ACC112 (cell line): Measurements from ENCODE around the gene PLCB2.

ENCODE experiments used
- H2AFZ ChIP-seq: fragments of 200-600 bp; sonication (generic); one replicate; pipeline ENCODE4 v1.6.0; 2017; ENCODE audit warnings: antibody characterized with exemption, low read length; ENCODE audit not compliant: unreplicated experiment
- H3K27ac ChIP-seq: fragments of 200-600 bp; sonication (generic); 2 replicates; pipeline ENCODE4 v1.5.1; 2014; ENCODE audit warnings: low read depth, mild to moderate bottlenecking, antibody characterized with exemption, low read length, moderate library complexity
- H3K27me3 ChIP-seq: fragments of 200-600 bp; sonication (generic); 2 replicates; pipeline ENCODE4 v1.6.1; 2014; ENCODE audit warnings: mild to moderate bottlenecking, antibody characterized with exemption, low read length, moderate library complexity, mixed read lengths; ENCODE audit not compliant: insufficient read depth
- H3K36me3 ChIP-seq: fragments of 200-600 bp; sonication (generic); 2 replicates; pipeline ENCODE4 v1.6.1; 2016; ENCODE audit warnings: mild to moderate bottlenecking, antibody characterized with exemption, low read length, moderate library complexity, mixed read lengths; ENCODE audit not compliant: insufficient read depth
- H3K4me1 ChIP-seq: fragments of 200-600 bp; sonication (generic); one replicate; pipeline ENCODE4 v1.6.1; 2016; ENCODE audit warnings: low read length, mixed read lengths; ENCODE audit not compliant: insufficient read depth, unreplicated experiment, control insufficient read depth
- H3K4me3 ChIP-seq: fragments of 200-600 bp; sonication (generic); 2 replicates; pipeline ENCODE4 v1.5.1; 2014; ENCODE audit warnings: mild to moderate bottlenecking, low read depth, low read length
- H3K79me2 ChIP-seq: fragments of 200-600 bp; sonication (generic); one replicate; pipeline ENCODE4 v1.6.0; 2016; ENCODE audit warnings: low read length; ENCODE audit not compliant: control insufficient read depth, unreplicated experiment, insufficient read depth

Gene PLCB2, protein sequence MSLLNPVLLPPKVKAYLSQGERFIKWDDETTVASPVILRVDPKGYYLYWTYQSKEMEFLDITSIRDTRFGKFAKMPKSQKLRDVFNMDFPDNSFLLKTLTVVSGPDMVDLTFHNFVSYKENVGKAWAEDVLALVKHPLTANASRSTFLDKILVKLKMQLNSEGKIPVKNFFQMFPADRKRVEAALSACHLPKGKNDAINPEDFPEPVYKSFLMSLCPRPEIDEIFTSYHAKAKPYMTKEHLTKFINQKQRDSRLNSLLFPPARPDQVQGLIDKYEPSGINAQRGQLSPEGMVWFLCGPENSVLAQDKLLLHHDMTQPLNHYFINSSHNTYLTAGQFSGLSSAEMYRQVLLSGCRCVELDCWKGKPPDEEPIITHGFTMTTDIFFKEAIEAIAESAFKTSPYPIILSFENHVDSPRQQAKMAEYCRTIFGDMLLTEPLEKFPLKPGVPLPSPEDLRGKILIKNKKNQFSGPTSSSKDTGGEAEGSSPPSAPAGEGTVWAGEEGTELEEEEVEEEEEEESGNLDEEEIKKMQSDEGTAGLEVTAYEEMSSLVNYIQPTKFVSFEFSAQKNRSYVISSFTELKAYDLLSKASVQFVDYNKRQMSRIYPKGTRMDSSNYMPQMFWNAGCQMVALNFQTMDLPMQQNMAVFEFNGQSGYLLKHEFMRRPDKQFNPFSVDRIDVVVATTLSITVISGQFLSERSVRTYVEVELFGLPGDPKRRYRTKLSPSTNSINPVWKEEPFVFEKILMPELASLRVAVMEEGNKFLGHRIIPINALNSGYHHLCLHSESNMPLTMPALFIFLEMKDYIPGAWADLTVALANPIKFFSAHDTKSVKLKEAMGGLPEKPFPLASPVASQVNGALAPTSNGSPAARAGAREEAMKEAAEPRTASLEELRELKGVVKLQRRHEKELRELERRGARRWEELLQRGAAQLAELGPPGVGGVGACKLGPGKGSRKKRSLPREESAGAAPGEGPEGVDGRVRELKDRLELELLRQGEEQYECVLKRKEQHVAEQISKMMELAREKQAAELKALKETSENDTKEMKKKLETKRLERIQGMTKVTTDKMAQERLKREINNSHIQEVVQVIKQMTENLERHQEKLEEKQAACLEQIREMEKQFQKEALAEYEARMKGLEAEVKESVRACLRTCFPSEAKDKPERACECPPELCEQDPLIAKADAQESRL

DNA sequence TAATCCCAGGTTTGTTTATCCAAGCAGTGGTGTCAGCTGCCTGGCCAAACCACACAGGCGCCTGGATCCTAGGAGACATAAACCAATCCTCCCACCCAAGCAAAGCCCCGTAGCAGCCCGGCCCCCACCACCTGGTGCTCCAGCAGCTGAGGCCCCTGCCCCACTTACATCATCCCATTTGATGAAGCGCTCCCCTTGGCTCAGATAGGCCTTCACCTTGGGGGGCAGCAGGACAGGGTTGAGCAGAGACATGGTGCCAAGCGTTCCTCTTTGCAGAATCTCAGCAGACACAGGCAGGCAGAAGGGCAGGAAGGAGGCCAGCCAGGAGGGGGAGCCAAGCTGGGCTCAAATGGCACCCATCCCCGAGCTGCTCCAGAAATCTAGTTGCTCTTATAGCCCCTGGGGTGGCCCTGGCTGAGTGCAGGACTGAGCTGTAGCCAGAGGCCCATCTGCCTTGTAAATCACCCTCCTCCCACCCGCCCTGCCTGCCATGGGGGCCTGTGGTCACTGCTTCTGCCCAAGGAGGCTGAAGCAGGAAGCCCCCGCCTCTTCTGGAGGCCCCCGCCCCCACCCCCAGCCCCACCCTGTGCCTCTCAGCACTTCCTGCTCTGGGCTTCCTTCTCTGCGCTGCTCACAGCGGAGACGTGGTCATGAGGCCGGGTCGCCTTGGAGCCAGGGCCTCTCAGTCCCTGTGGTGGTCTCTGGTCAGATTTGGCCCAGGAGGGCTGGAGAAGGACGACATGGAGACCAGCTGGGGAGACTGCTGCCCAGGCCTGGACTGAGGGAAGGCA is at the start of gene PLCB2:
Gene PLCB2, minus strand, starts transcription at position 515 of the 791 bp plus-strand sequence. Its CDS starts 263 bp downstream, at position 252.
- peaks cover 12% of the 10 kb centered on the region for H3K27me3 ChIP-seq
- no peak within 1 kb of the TSS for H3K27ac ChIP-seq
- no peaks in the 10 kb centered on the region for H3K36me3 ChIP-seq
- H2AFZ ChIP-seq: no peak within 1 kb of the TSS
- H3K4me3 ChIP-seq: no peak within 1 kb of the TSS
- H3K79me2 ChIP-seq: no peaks in the 10 kb centered on the region
- H3K4me1 ChIP-seq: peaks cover 5% of the 10 kb centered on the region

DNA sequence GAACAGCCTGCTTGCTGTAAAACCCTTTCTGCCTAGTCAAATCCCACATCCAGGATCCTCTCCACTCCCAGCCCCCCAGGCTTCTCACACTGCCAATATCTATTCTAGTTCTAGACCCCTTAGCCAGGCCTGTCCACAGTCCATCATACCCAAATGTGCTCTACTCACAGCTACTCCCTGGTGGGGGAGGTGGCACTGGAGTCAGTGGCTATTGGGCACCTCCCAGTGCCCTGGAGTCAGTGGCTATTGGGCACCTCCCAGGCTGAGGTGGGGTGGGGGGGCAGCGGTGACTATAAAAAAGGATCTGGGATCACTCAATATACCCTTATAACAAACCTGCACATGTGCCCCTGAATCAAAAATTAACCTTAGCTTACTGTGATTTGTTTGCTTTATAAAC is 49.5 kb upstream of the PLCB2 start:
- Histone ChIP-seq H3K27ac (no peak overlapping the region), H3K4me3 (peak overlapping the region; percentile 74), H3K36me3 (no peaks in the 10 kb centered on the region), H3K4me1 (peaks cover 9% of the 10 kb centered on the region), H2AFZ (no peak overlapping the region), H3K79me2 (no peaks in the 10 kb centered on the region), H3K27me3 (peaks cover 4% of the 10 kb centered on the region; the same call in 1 of the 2 replicates)

DNA sequence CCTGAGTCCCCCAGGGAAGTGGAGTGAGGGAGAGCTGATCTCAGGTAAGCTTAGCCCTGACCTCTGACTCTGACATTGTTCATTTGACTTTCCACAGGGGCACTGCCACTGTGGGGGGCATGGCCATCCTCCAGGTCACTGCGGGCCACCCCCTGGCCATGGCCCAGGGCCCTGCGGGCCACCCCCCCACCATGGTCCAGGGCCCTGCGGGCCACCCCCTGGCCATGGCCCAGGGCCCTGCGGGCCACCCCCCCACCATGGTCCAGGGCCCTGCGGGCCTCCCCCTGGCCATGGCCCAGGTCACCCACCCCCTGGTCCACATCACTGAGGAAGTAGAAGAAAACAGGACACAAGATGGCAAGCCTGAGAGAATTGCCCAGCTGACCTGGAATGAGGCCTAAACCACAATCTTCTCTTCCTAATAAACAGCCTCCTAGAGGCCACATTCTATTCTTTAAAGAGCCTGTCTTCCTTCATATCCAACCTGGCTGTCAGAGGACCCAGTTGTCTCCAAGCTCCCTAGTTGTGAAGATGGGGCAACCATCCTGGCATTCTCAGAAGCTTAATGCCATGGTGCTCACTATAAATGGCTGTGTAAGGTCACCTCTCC is 48.3 kb upstream of the PLCB2 start:
- peaks cover 4% of the 10 kb centered on the region; the same call in 1 of the 2 replicates for H3K27me3 ChIP-seq
- H3K4me1 ChIP-seq: peaks cover 9% of the 10 kb centered on the region
- no peak overlapping the region for H2AFZ ChIP-seq
- H3K27ac ChIP-seq: no peak overlapping the region
- H3K36me3 ChIP-seq: no peaks in the 10 kb centered on the region
- H3K79me2 ChIP-seq: no peaks in the 10 kb centered on the region
- no peak overlapping the region for H3K4me3 ChIP-seq

DNA sequence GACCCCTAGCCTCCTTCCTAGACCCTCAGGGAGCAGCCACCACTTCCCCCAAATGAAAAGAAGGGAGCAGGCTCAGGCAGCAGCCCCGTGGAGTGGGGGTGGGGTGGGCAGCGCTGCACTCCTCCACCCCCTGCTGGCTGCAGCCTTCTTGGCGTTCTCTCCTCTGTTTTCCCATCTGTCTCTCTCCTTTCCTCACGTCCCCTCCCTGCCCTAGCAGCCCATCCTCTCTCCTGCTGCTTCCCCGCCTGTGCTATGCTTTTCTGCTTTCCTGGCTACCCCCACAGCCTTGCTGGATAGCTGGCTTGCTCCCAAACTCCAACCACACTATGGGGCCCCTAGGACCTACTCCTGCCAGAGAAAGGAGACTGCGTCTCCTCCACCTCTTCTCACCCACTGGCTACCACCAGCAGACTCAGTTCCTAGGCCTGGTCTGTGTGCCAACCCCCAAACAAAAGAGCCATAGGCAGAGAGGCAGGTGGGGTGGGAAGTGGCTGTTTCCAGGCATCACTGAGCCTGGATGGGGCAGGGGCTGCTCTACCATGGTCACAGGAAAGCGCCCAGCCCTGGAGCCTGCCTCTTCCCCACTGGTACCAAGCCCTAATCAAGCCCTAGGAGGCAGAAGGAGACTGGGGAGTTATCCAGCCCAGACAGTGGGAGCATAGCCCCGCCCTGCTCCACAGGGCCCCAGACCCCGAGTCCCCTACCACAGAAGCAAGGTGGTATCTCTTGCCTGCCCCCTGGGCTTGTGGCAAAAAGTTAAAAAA is 46.9 kb upstream of the PLCB2 start:
- H3K79me2 ChIP-seq: no peaks in the 10 kb centered on the region
- no peaks in the 10 kb centered on the region for H3K36me3 ChIP-seq
- no peak overlapping the region for H2AFZ ChIP-seq
- no peak overlapping the region for H3K4me3 ChIP-seq
- no peak overlapping the region for H3K27ac ChIP-seq
- peaks cover 4% of the 10 kb centered on the region; the same call in 1 of the 2 replicates for H3K27me3 ChIP-seq
- H3K4me1 ChIP-seq: peaks cover 9% of the 10 kb centered on the region

DNA sequence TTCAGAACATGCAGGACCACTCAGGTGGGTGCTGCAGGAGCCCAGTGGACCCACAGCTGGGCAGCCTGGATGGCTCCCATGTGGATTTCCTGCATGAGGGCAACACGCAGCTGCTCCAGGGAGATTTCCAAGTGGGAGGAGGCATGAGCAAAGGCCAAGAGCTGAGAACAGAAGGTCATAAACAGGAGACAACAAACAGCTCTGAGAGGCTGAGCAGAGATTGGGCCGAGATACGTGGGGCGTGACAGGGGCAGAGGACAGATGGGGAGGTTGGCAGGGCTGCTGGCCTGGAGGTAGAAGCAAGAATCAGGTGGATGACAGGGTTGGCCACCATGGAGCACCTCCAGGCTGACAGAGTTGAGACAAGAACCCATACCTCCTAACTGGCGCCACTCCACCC is 46.0 kb upstream of the PLCB2 start:
- Histone ChIP-seq H3K27me3 (peaks cover 2% of the 10 kb centered on the region; the same call in 1 of the 2 replicates), H3K4me3 (no peak overlapping the region), H3K27ac (no peak overlapping the region), H2AFZ (no peak overlapping the region), H3K4me1 (peaks cover 4% of the 10 kb centered on the region), H3K79me2 (no peaks in the 10 kb centered on the region), H3K36me3 (no peaks in the 10 kb centered on the region)

DNA sequence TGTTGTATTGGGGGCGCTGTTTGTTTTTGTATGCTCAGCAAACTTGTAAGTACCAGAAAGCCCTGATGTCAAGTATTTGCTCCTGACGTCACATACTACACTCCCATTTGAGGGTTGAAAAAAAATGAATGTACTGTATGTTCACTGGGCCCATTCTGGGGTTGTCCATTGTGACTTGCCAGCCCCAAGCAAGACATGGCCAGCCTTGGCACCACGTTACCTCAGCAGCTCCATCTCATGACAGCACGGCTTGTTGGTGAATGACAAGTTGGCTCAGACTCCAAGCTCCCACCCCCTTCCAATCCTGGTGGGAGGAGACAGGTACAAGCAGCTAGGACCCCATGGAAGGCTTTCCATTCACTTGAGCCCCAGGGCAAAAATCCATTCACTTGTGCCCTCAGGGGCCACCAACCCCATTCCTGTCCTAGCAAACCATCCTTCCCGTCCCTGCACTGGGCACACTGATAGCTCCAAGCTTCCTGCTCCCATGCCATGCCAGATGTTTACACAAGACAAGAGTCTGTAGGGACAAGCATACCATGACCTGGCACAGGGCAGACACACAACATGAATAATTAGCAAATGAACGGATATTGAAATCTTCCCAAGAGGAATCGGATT is 44.7 kb upstream of the PLCB2 start:
- Histone ChIP-seq H3K4me3 (no peak overlapping the region), H3K4me1 (no peaks in the 10 kb centered on the region), H2AFZ (no peak overlapping the region), H3K27ac (no peak overlapping the region), H3K36me3 (no peaks in the 10 kb centered on the region), H3K27me3 (no peaks in the 10 kb centered on the region), H3K79me2 (no peaks in the 10 kb centered on the region)

DNA sequence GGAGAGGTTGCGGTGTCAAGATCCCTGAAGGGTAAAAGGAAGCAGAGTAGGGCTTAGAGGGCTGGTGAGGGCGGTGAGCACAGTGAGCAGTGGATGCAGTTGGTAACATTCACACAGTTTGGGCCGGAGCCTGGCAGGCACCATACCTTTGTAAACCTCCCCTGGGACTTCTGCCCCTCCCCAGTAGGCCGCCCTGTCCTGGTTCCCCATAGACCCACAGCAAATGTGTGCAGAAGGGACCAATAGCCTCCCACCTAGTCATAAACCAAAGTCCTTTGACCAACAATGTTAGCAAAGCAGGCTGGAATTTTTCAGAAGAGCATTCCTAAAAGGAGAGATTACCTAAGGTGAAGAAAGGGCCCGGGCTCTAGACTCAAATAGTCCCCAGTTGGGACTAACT is 41.4 kb upstream of the PLCB2 start:
- Histone ChIP-seq H3K27me3 (no peaks in the 10 kb centered on the region), H3K4me3 (no peak overlapping the region), H3K79me2 (no peaks in the 10 kb centered on the region), H2AFZ (no peak overlapping the region), H3K4me1 (peaks cover 9% of the 10 kb centered on the region), H3K27ac (no peak overlapping the region), H3K36me3 (no peaks in the 10 kb centered on the region)

DNA sequence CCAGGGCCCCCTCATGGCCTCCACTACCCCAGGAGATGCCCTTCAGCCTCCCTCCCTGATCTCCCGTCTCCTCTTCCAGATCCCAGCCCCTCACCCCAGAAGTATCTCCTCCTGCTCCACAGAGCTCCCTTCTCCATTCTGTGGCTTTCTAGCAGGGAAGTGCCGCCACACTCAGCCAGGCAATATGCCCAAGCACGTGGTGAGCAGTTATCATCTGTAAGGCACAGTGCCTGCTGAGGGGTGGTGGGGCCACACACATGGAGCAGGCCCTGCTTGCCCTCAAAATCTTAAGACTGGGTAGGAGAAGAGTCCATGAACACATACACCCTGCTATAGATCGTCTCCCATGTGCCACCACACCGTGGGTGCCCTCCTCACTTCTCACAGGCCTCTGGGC is 40.7 kb upstream of the PLCB2 start:
- H3K4me1 ChIP-seq: peaks cover 16% of the 10 kb centered on the region
- H2AFZ ChIP-seq: no peak overlapping the region
- no peaks in the 10 kb centered on the region for H3K79me2 ChIP-seq
- no peak overlapping the region for H3K27ac ChIP-seq
- H3K27me3 ChIP-seq: no peaks in the 10 kb centered on the region
- H3K36me3 ChIP-seq: no peaks in the 10 kb centered on the region
- H3K4me3 ChIP-seq: no peak overlapping the region
